Hematopoietic multipotent progenitor cell treated with erythropoietin and hydrocortisone succinate and interleukin-3 and kit ligand, for 4 days (in vitro differentiated cells): ENCODE measurements around the gene USP9X.
A peak's percentile ranks its signal among the peaks of the same experiment; 100 is the strongest.
"Not testable (repeated sequence)": the region's sequence is repeated elsewhere in the genome, so short reads cannot be mapped to it uniquely, and the experiment has no call there.

Experiments used
- DNase-seq: peaks from one replicate; pipeline ENCODE4 v3.0.0-alpha.2; 2015

The USP9X gene

DNA sequence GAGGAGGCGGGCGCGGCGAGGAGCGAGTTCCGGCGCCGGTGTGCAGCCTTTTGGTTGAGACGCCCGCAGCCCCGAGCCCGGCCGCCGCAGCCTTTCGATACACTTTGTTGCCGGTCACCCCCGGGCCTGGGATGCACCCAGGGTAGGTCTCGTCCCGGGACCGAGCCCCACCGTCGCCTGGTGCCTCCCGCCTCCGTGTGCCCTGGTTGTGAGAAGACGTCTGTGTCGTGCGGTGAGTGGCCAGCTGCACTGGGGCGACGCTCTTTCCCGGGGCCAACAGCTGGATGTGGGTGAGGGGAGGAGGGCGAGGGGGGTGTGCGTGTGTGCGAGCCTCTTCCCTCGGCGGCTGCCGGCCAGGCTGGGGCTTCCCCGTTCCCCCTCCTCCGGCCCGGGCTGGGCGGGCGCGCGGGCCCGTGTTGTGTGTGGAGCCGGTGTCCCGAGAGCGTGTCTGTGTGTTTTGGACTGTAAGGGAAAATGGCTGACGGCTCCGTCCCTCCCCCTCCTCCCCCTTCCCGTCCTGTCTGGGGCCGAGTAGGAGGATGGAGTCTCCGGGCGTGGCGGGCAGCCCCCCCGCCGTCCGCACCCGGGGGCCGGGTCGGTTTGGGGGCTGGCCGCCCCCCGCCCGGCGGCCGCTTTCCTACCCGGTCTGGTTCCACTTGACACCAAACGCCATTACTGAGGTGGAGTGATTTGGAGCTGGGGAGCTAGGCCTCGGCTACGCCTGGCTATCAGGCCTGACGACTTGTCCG is 807 bp downstream of the USP9X start:
- DNase-seq, result peak; percentile 51

- DNase-seq, result peak; percentile 82
Measured at GRCh38 chrX:41086627-41086932, 1.3 kb downstream of the USP9X start.

DNA sequence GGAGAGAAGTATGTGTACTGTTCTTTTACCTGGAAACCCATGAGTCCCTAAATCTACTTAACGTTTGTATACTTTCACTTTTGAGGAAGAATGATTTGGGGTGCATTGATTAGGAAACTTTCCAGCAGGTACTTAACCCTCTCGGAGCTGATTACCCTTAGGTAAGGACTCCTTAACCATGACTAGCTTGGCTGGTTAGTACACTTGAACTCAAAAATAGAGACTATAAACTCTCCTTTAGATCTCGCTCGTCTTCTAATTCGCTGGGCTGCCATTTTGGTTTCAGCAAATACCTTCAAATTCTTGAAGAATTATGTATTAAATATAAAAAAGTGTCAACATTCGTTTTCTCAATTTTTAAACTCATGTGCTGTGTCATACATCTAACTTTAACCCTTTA is 2.0 kb downstream of the USP9X start:
- no peak for DNase-seq

DNA sequence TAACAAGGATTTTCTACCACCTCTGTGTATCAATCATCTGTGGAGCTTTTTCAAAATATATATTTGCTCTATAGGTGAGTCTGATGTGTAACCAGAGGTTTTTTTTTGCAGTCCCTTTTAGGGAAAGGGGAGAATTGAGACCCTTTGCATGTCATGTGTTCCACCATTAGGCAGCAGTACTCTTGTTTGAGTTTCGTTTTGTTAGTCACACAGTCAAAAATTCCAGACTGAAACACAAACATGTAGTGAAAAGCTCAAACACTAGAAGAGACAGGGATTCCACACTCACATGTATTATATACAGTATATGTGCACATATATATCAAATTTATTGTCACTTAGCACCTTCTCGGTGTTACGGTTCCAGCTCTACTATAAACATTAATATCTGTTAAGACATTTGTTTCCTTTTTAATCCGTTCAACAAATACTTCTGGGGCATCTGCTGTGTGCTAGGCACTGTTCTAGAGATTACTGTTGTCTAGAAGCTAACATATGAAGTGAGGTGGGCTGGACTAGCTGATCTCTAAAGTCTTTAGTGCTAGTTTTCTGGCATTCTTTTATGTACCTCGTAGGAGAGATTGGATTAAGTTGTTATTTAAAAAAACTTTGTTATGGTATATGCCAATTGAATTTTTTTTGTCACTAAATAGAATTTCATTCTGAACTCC is 5.5 kb downstream of the USP9X start:
- no peak for DNase-seq

GRCh38 chrX:41092776-41093175 is 7.5 kb downstream of the USP9X start:
- no peak for DNase-seq

DNA sequence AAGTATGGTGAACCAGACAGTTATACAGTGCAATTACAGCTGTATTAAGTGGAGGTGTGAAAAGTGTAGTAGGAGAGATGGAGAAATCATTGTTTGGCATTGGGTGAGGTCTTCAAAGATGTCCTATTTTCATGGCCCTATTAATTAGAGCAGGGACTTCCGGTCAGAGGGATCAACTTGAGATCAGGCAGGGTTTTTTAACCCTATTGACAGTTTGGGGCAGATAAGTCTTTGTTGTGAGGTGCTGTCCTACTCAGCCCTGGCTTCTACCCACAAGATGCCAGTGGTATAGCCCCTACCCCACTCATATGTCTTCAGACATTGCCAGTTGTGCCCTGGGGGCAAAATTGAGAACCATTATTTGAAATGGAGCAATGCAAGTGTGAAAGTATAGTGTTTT is 9.9 kb downstream of the USP9X start:
- no peak for DNase-seq

GRCh38 chrX:41095908-41096307 is 10.7 kb downstream of the USP9X start:
- no peak for DNase-seq

GRCh38 chrX:41096339-41096955 is 11.2 kb downstream of the USP9X start:
- no peak for DNase-seq

GRCh38 chrX:41097326-41097725 is 12.1 kb downstream of the USP9X start:
- no peak for DNase-seq

- DNase-seq, result no peak
Measured at GRCh38 chrX:41100200-41100599, 15.0 kb downstream of the USP9X start.

DNA sequence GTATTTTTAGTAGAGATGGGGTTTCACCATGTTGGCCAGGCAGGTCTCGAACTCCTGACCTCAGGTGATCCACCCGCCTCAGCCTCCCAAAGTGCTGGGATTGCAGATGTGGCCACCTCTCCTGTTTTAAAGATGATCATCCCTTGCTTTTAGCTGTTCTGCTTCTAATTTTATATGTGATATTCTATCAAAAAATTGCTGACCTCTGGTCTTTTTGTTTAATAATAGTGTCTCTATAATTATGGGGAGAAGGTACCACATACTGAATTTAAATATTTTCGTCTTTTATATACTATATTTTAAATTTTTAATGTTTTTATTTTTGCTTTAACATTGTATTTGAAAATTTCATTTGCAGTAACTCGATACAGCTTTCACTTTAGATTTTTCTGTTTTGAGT is 15.6 kb downstream of the USP9X start:
- no peak for DNase-seq

- DNase-seq, result no peak
Measured at GRCh38 chrX:41105005-41105404, 19.8 kb downstream of the USP9X start.

DNA sequence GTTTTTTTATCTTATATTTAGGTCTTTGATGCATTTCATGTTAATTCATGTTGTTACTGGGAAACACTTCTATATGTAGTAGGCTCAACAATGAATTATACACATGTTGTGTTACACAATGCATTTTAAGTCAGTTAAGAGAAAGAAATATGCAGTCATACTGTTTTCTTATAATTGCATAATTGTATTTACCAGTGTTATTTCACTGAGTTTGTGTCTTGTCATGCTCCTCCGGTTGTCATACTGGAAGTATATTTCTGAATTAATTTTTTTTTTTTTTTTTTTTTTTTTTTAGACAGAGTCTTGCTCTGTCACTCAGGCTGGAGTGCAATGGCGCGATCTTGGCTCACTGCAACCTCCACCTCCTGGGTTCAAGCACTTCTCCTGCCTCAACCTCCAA is 21.0 kb downstream of the USP9X start:
- DNase-seq, result not testable (repeated sequence)

DNA sequence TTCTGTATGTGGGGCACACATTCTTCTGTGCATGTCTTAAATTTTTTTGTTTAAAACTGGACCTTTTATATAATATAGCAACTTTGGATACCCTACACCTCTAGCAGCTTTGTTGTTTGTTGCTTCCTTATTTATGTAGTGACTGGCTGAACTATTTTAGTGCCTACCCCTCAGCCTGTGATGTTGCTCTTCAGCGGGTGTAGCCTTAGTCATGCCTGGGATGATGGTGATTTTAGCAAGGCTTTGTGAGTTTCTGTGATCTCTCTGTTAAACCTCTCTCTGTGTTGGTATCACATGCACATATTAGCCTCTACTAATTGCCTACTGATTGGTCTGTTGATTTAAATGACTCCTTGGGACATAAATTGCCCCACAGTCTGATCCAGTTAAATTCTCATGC is 22.8 kb downstream of the USP9X start:
- DNase-seq, result no peak

DNA sequence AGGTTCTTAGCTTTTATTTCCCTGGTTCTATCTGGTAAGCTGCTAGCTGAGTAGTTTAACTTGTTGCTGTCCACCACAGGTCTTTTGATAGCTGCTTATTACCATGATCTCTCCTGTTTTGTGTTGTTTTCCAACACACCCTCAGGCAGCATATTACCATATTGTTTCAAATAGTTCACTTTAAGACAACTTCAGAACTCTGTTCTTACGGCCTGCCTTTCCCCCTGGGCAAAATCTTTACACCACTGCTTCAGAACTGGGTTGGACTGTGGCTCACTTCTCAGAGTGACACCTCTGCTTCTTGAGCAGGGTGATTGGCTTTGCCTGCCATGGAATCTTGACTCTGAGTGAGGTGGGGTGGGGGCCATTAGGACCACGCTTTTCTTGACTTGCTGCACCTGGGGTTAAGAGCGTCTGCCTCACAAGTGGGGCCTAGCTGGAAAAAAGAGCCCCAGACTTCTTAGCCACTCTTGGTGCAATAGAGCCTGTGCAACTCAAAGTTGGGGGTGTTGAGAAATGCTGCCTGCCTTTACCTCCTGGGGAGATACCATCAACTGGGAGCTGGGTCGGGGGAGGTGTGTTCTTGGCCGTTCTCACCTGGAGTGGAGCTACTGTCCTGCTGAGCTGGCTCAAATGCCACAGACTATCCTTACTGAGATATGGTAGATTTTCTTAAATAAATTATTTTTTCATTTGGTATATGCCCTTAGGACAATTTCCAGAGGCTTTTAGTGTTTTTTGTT is 23.4 kb downstream of the USP9X start:
- DNase-seq, result no peak

DNA sequence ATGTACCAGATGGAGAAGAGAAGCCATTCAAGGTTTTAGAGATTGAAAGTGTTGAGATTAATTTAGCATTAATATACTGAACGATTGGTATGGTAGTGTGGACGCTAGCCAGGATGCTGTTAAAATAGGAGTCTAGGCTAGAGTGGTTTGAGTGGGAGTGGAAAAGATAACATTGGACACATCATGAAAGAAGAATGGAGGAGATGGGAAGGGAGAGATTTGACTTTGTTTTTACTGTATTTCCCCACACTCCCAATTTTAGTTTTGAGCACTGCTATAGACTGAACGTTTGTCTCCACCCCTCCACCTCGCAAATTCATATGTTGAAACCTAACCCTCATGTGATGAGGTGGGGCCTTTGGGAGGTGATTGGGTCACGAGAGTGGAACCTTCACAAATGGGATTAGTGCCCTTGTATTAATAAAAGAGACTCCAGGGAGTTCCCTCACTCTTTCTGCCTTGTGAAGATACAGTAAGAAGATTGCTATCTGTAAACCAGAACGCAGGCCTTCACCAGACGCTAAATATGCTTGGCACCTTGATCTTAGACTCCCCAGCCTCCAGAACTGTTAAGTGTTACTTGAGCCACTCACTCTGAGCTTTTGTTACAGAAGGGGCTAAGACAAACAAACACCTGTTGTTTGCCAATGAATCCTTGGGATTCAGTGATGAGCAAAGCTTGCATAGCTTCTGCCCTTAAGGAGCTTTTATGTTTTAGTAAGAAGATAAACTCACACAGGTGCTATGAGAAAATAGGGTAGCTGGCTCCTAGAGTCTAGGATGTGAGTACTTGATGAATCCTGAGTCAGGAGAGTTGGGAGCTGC is 25.8 kb downstream of the USP9X start:
- peak; percentile 56 for DNase-seq

- peak; percentile 55 for DNase-seq
Measured at GRCh38 chrX:41115104-41115425, 29.8 kb downstream of the USP9X start.

DNA sequence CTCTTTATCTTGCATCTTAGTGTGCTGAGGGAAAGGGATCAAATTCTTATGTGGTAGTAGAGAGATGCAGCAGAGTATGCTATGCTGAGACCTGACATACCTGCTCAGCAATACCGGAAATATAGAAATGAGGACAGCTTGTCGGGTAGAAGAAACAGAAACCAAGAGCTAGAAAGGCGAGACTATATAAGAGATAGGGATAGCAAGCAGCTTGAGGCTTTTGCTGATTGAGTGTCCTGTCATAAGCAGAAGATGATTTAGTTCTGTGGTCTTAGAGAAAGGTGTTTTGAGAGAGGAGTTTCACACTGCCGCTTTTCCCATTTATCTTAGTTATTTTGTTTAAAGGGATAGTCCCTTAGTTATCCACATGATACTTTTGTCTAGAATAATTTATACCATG is 31.7 kb downstream of the USP9X start:
- peak; percentile 34 for DNase-seq

DNA sequence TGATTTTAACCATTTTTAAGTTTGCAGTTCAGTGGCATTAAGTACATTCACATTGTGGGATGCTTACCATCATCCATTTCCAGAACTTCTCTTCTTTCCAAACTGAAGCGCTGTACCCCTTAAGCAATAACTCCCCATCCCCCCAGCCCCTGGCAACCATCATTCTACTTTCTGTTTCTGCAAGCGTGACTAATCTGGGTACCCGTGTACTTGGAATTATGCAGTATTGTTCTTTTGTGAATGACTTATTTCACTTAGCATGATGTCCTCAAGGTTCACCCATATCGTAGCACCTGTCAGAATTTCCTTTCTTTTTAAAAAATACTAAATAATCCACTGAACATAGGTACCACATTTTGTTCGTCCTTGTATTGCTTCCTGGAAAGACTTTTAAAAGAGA is 32.9 kb downstream of the USP9X start:
- no peak for DNase-seq

GRCh38 chrX:41119803-41120202 is 34.6 kb downstream of the USP9X start:
- DNase-seq, result no peak

DNA sequence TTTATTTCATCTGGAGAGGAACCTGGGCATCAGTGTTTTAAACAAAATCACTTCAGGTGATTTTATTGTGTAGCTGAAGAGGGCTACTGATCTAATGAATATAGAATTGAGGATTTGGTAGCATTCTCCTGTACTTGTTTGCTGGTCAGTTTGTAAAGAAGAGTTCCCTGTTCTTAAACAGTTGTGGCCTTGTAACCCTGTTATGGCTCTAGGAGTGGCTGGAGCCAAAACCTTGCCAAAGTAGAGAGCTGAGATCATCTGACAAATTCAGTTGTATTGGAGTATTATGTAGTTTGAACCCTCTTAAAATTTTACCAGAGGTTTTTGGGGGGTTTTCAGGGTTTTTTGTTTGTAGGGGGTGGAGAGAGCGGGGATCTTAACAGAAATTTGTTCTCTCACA is 36.5 kb downstream of the USP9X start:
- no peak for DNase-seq

DNA sequence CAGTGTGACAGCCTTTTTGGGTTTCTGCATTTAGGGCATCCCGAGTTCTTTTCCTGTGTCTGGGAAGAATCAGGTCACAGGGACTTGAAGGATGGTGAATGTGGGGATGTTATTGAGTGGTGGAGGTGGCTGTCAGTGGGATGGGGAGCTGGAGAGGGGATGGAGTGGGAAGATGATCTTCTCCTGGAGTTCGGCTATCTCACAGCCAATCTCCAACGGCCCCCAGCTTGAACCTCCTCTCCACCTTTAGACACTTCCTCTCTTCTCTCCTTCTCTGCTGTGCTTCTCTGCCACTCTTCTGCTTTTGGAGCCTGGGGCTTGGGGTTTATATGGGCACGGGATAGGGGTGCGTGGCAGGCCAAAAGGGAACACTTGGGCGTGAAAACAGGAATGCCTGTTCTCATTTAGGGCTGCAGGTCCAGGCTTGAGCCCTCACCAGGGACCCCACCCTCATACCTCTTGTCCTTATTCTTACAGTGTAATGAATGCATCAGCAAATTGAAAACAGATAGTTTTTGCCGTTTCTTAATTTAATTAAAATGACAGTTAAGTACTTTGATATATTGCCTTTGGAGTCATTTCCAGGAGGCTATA is 37.5 kb downstream of the USP9X start:
- no peak for DNase-seq
